ENCODE measurements around the gene GNG4. TPM values are rescaled to one million over a fixed set of nuclear protein-coding genes. Genes with fewer than 3 reads are reported as not detected.

GNG4 gene
- total and polyA plus RNA-seq, 9 of the 15 experiments (the other 6 are each of a cell fraction or from before 2014, with no cell fraction given): 0.06 to 0.58 (median 0.08) TPM; not detected in 4

DNA sequence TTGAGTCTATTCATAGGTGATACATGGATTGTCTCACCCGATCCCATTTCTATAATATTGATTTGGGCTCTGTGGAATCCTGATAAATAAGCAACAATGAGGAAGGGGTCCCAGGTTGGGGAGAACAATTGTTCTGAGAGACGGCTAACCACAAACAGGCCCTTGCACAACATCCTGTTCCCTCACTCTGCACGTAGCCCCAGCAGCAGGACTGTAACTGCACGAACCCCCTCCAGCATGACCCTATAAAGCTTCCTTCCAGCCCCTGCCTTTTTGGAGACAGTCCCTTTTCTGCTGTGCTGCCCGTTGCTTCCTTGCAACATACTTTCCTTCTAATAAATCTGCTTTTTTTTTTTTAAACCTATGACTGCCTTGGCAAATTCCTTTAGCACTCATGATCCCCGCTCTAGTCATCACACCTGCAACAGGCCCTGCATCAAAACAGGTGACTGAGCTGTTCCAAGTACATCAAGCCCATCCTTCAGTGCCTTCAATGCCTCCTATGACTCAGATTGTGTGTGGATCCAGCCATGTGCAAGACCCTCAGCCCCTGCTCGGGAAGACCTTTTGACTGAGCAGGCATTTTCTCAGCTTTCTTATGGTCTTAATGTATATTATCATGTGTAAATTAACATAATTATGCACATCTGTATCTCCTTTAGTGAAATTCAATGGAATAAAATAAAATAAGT is 81.6 kb downstream of the GNG4 start (continued):
- TF ChIP-seq REST (IDR thresholded peaks at IDR 0.05; ENCODE audit: borderline replicate concordance) (no peak), REST (CRISPR knock-in tag; IDR thresholded peaks at IDR 0.05; ENCODE audit: low read depth) (no peak), CLOCK (CRISPR knock-in tag; IDR thresholded peaks at IDR 0.05; ENCODE audit: borderline replicate concordance) (no peak), BRD4 (IDR thresholded peaks at IDR 0.05) (no peak), ZFP1 (CRISPR knock-in tag; IDR thresholded peaks at IDR 0.05) (no peak), RBM15 (IDR thresholded peaks at IDR 0.05; ENCODE audit: insufficient read depth, low read length) (no peak), IFI16 (CRISPR knock-in tag; IDR thresholded peaks at IDR 0.05) (no peak)

Data from K562 (cell line).